ENCODE measurements around the gene TNK1. TPM values are rescaled to one million over a fixed set of nuclear protein-coding genes. Genes with fewer than 3 reads are reported as not detected.

TNK1 gene
- total and polyA plus RNA-seq, 2 experiments from 2014 or later, result 8.4 to 8.9 TPM

DNA sequence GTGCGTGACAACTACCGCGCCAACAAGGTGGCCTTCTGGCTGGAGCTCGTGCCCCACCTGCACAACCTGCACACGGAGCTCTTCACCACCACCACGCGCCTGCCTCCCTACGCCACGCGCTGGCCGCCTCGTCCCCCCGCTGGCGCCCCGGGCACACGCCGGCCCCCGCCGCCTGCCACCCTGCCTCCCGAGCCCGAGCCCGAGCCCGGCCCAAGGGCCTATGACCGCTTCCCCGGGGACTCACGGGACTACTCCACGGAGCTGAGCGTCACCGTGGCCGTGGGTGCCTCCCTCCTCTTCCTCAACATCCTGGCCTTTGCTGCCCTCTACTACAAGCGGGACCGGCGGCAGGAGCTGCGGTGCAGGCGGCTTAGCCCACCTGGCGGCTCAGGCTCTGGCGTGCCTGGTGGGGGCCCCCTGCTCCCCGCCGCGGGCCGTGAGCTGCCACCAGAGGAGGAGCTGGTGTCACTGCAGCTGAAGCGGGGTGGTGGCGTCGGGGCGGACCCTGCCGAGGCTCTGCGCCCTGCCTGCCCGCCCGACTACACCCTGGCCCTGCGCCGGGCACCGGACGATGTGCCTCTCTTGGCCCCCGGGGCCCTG is 36.3 kb downstream of the TNK1 start:
- Histone ChIP-seq H3K27ac (no peak overlapping the region), H2AFZ (no peak overlapping the region), H3K79me2 (no peaks in the 10 kb centered on the region), H3K27me3 (no peaks in the 10 kb centered on the region), H3K4me2 (no peak overlapping the region), H3K9me2 (replicated peaks; ENCODE audit: insufficient read depth) (no peaks in the 10 kb centered on the region), H3K9me3 (ENCODE audit: low read depth) (no peaks in the 10 kb centered on the region), H3K36me3 (replicated peaks; ENCODE audit: insufficient read depth, low read depth) (no peaks in the 10 kb centered on the region), H3K4me1 (ENCODE audit: insufficient read depth) (no peaks in the 10 kb centered on the region), H3K4me3 (no peak overlapping the region), H4K20me1 (ENCODE audit: insufficient read depth, poor library complexity, severe bottlenecking) (no peaks in the 10 kb centered on the region)
- TF ChIP-seq CTCF (IDR thresholded peaks at IDR 0.05; ENCODE audit: poor library complexity) (no peak), EZH2phosphoT487 (IDR thresholded peaks at IDR 0.05; ENCODE audit: low read depth, severe bottlenecking, unreplicated experiment) (no peak)
- WGBS (ENCODE audit: low lambda C conversion rate, missing lambda C conversion rate), result over 99% methylated on average over 19 of the region's 54 CpGs
- no peak for DNase-seq (ENCODE audit: low spot score)

DNA sequence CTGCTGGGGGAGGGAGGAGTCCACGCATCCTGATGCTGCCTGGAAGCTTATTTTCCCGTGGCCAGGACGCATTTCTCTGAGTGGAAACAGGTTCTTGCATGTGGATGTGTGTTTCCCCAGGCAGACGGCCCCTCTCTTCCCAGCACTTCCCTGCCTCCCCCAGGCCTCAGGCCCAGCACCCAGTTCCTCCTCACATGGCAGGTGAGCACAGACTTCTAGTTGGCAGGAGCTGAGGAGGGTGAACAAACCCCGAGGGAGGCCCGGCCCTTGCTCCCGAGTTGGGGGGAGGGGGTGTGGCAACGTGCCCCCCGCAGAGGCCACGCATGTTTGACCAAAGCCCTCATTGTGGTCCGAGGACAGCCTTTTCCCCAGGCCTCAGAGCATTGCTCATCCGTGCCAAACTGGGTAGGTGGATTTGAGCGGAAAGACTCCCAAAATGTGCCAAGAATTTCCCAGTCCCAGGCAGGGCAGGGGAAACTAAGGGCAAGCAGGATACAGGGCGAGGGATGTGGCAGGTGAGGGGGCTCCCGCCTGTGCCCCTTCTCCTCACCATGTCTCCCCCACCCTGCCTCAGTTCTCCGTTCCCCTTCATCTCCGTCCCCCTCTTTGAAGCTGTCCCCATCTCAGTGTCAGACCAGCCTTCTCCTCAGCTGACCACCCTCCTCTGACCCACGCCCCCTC is 37.7 kb downstream of the TNK1 start:
- H2AFZ ChIP-seq, result no peak overlapping the region
- H3K27ac ChIP-seq, result no peak overlapping the region
- H3K4me3 ChIP-seq, result no peak overlapping the region
- WGBS (ENCODE audit: low lambda C conversion rate, missing lambda C conversion rate), result 81% methylated on average over 17 of the region's 18 CpGs
- no peaks in the 10 kb centered on the region for H3K36me3 ChIP-seq (replicated peaks; ENCODE audit: insufficient read depth, low read depth)
- no peaks in the 10 kb centered on the region for H3K4me1 ChIP-seq (ENCODE audit: insufficient read depth)
- no peaks in the 10 kb centered on the region for H3K9me2 ChIP-seq (replicated peaks; ENCODE audit: insufficient read depth)
- H3K79me2 ChIP-seq, result no peaks in the 10 kb centered on the region
- no peak for DNase-seq (ENCODE audit: low spot score)
- no peaks in the 10 kb centered on the region for H3K9me3 ChIP-seq (ENCODE audit: low read depth)
- no peaks in the 10 kb centered on the region for H3K27me3 ChIP-seq
- no peak for TF ChIP-seq CTCF (IDR thresholded peaks at IDR 0.05; ENCODE audit: poor library complexity)
- TF ChIP-seq EZH2phosphoT487 (IDR thresholded peaks at IDR 0.05; ENCODE audit: low read depth, severe bottlenecking, unreplicated experiment), result no peak
- TF ChIP-seq EZH2 (IDR thresholded peaks at IDR 0.05; ENCODE audit: borderline replicate concordance), result no peak
- H4K20me1 ChIP-seq (ENCODE audit: insufficient read depth, poor library complexity, severe bottlenecking), result no peaks in the 10 kb centered on the region
- no peak overlapping the region for H3K4me2 ChIP-seq

- Histone ChIP-seq H3K9me2 (replicated peaks; ENCODE audit: insufficient read depth) (no peaks in the 10 kb centered on the region), H3K4me2 (no peak within 1 kb of the TSS), H3K27ac (no peak within 1 kb of the TSS), H3K36me3 (replicated peaks; ENCODE audit: insufficient read depth, low read depth) (no peaks in the 10 kb centered on the region), H4K20me1 (ENCODE audit: insufficient read depth, poor library complexity, severe bottlenecking) (no peaks in the 10 kb centered on the region), H3K4me3 (no peak within 1 kb of the TSS), H3K79me2 (no peaks in the 10 kb centered on the region), H2AFZ (no peak within 1 kb of the TSS), H3K27me3 (no peaks in the 10 kb centered on the region), H3K4me1 (ENCODE audit: insufficient read depth) (no peaks in the 10 kb centered on the region), H3K9me3 (ENCODE audit: low read depth) (no peaks in the 10 kb centered on the region)
- no peak for TF ChIP-seq EZH2 (IDR thresholded peaks at IDR 0.05; ENCODE audit: borderline replicate concordance)
- no peak for TF ChIP-seq EZH2phosphoT487 (IDR thresholded peaks at IDR 0.05; ENCODE audit: low read depth, severe bottlenecking, unreplicated experiment)
- TF ChIP-seq CTCF (IDR thresholded peaks at IDR 0.05; ENCODE audit: poor library complexity), result no peak
- no peak for DNase-seq (ENCODE audit: low spot score)
- WGBS (ENCODE audit: low lambda C conversion rate, missing lambda C conversion rate), result 86% methylated on average over 17 of the region's 17 CpGs
These were observed 39.1 kb downstream of the TNK1 start, which contains the start of gene SPEM1 for GRCh38 chr17:7419819-7420610. Gene SPEM1, plus strand, starts transcription at chr17:7420324. Its CDS starts 61 bp downstream, at chr17:7420385.
